Liver (tissue), 3 donors: ENCODE data around the gene HCFC1.

Source experiments
- ATF3 ChIP-seq: IDR thresholded peaks from 2 replicates; pipeline ENCODE4 v1.6.1; 2016; ENCODE audit warnings: antibody characterized with exemption
- CTCF ChIP-seq: fragments of 150-350 bp; IDR thresholded peaks from 2 replicates; pipeline ENCODE4 v1.5.1; 2017; ENCODE audit warnings: improper control_type of control experiment, low read depth, low read length; ENCODE audit not compliant: missing input control
- GABPA ChIP-seq, 2 donors: IDR thresholded peaks in 1 of 2; conservative IDR thresholded peaks in 1 of 2; 2 replicates each; pipeline ENCODE4 v1.6.1; 2016; ENCODE audit warnings: antibody characterized with exemption in 2 of 2, mild to moderate bottlenecking in 1 of 2, moderate library complexity in 1 of 2
- HNF4G ChIP-seq: IDR thresholded peaks from 2 replicates; pipeline ENCODE4 v1.6.1; 2016; ENCODE audit warnings: antibody characterized with exemption
- JUND ChIP-seq, 2 donors: IDR thresholded peaks; 2 replicates each; pipeline ENCODE4 v1.6.1; 2016; ENCODE audit warnings: antibody characterized with exemption in 2 of 2
- NR2F2 ChIP-seq: IDR thresholded peaks from 2 replicates; pipeline ENCODE4 v1.6.1; 2016; ENCODE audit warnings: antibody characterized with exemption
- RAD21 ChIP-seq, 2 donors: IDR thresholded peaks; 2 replicates each; pipeline ENCODE4 v1.6.1; 2016; ENCODE audit warnings: antibody characterized with exemption in 2 of 2, mild to moderate bottlenecking in 2 of 2
- SP1 ChIP-seq: IDR thresholded peaks from 2 replicates; pipeline ENCODE4 v1.6.1; 2018; ENCODE audit warnings: antibody characterized with exemption, mild to moderate bottlenecking
- TAF1 ChIP-seq: conservative IDR thresholded peaks from 2 replicates; pipeline ENCODE4 v1.6.1; 2016; ENCODE audit warnings: antibody characterized with exemption, mild to moderate bottlenecking
- YY1 ChIP-seq: IDR thresholded peaks from 2 replicates; pipeline ENCODE4 v1.6.1; 2016; ENCODE audit warnings: antibody characterized with exemption, mild to moderate bottlenecking
- TF ChIP-seq, protein P1 (sequence below): IDR thresholded peaks from 2 replicates; pipeline ENCODE4 v1.6.1; 2016; ENCODE audit warnings: antibody characterized with exemption
- TF ChIP-seq, protein P2 (sequence below): IDR thresholded peaks from 2 replicates; pipeline ENCODE4 v1.6.1; 2016; ENCODE audit warnings: antibody characterized with exemption, mild to moderate bottlenecking
- TF ChIP-seq, protein P3 (sequence below): IDR thresholded peaks from 2 replicates; pipeline ENCODE4 v1.6.1; 2016; ENCODE audit warnings: antibody characterized with exemption
- donor health status: healthy.
- donor health status: healthy.

- TF ChIP-seq, protein P1, sequence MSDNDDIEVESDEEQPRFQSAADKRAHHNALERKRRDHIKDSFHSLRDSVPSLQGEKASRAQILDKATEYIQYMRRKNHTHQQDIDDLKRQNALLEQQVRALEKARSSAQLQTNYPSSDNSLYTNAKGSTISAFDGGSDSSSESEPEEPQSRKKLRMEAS, result no peak
- TF ChIP-seq GABPA (IDR thresholded peaks at IDR 0.05 in 1 of 2, conservative IDR thresholded peaks at IDR 0.05 in 1 of 2) (no peak), CTCF (no peak), ATF3 (no peak), YY1 (no peak), JUND (IDR thresholded peaks at IDR 0.05) (no peak), RAD21 (IDR thresholded peaks at IDR 0.05) (no peak), HNF4G (no peak), NR2F2 (no peak), SP1 (no peak), TAF1 (no peak)
- TF ChIP-seq, protein P2, sequence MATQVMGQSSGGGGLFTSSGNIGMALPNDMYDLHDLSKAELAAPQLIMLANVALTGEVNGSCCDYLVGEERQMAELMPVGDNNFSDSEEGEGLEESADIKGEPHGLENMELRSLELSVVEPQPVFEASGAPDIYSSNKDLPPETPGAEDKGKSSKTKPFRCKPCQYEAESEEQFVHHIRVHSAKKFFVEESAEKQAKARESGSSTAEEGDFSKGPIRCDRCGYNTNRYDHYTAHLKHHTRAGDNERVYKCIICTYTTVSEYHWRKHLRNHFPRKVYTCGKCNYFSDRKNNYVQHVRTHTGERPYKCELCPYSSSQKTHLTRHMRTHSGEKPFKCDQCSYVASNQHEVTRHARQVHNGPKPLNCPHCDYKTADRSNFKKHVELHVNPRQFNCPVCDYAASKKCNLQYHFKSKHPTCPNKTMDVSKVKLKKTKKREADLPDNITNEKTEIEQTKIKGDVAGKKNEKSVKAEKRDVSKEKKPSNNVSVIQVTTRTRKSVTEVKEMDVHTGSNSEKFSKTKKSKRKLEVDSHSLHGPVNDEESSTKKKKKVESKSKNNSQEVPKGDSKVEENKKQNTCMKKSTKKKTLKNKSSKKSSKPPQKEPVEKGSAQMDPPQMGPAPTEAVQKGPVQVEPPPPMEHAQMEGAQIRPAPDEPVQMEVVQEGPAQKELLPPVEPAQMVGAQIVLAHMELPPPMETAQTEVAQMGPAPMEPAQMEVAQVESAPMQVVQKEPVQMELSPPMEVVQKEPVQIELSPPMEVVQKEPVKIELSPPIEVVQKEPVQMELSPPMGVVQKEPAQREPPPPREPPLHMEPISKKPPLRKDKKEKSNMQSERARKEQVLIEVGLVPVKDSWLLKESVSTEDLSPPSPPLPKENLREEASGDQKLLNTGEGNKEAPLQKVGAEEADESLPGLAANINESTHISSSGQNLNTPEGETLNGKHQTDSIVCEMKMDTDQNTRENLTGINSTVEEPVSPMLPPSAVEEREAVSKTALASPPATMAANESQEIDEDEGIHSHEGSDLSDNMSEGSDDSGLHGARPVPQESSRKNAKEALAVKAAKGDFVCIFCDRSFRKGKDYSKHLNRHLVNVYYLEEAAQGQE, result no peak
- TF ChIP-seq, protein P3, sequence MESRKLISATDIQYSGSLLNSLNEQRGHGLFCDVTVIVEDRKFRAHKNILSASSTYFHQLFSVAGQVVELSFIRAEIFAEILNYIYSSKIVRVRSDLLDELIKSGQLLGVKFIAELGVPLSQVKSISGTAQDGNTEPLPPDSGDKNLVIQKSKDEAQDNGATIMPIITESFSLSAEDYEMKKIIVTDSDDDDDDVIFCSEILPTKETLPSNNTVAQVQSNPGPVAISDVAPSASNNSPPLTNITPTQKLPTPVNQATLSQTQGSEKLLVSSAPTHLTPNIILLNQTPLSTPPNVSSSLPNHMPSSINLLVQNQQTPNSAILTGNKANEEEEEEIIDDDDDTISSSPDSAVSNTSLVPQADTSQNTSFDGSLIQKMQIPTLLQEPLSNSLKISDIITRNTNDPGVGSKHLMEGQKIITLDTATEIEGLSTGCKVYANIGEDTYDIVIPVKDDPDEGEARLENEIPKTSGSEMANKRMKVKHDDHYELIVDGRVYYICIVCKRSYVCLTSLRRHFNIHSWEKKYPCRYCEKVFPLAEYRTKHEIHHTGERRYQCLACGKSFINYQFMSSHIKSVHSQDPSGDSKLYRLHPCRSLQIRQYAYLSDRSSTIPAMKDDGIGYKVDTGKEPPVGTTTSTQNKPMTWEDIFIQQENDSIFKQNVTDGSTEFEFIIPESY, result no peak
Measured at GRCh38 chrX:153930011-153930910, 41.4 kb downstream of the HCFC1 start.
